ENCODE data around the gene TWF2.

Gene TWF2

DNA sequence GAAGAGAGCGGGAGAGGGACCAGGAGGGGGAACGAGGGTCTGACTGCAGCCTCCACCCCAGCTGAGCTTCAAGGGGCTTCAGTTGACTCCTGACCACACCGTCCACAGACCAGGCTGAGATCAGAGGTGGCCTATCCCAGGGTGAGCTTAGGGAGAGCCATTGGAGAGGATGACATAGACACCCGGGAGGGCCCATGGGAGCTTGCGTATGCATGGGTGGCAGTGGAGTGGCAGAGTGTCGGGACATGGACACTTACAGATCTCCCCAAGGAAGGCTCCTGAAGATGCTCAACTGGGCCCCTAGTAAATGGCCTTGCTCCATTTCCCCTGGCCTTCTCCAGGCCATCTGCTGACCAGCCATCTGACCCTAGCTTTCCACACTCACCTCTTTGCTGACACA, 53.6 kb downstream of the TWF2 start:
- Histone ChIP-seq H3F3A (ENCODE audit: insufficient read depth) (no peaks in the 10 kb centered on the region), H3K27me3 (ENCODE audit: low read length) (no peaks in the 10 kb centered on the region; the same call in 1 of the 2 replicates), H3K9me2 (replicated peaks; ENCODE audit: insufficient read depth, low read length) (no peaks in the 10 kb centered on the region), H4K20me1 (ENCODE audit: low read depth, low read length) (no peaks in the 10 kb centered on the region), H3K4me3 (ENCODE audit: insufficient read depth, low read length, poor library complexity, severe bottlenecking) (no peak overlapping the region), H3K4me2 (ENCODE audit: low read depth, low read length, poor library complexity, severe bottlenecking) (no peak overlapping the region), H3K27ac (ENCODE audit: low read depth, low read length) (no peak overlapping the region), H3K36me3 (ENCODE audit: low read length) (no peaks in the 10 kb centered on the region), H2AFZ (ENCODE audit: low read depth, low read length, severe bottlenecking) (no peak overlapping the region), H3K9me3 (ENCODE audit: insufficient read depth, low read length) (no peaks in the 10 kb centered on the region), H3K79me2 (ENCODE audit: insufficient read depth, low read length) (no peaks in the 10 kb centered on the region), H3K9ac (ENCODE audit: low read length) (no peak overlapping the region)
- no peak for TF ChIP-seq EZH2phosphoT487 (conservative IDR thresholded peaks at IDR 0.05; ENCODE audit: low read length)
- TF ChIP-seq, protein P1, sequence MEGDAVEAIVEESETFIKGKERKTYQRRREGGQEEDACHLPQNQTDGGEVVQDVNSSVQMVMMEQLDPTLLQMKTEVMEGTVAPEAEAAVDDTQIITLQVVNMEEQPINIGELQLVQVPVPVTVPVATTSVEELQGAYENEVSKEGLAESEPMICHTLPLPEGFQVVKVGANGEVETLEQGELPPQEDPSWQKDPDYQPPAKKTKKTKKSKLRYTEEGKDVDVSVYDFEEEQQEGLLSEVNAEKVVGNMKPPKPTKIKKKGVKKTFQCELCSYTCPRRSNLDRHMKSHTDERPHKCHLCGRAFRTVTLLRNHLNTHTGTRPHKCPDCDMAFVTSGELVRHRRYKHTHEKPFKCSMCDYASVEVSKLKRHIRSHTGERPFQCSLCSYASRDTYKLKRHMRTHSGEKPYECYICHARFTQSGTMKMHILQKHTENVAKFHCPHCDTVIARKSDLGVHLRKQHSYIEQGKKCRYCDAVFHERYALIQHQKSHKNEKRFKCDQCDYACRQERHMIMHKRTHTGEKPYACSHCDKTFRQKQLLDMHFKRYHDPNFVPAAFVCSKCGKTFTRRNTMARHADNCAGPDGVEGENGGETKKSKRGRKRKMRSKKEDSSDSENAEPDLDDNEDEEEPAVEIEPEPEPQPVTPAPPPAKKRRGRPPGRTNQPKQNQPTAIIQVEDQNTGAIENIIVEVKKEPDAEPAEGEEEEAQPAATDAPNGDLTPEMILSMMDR (IDR thresholded peaks at IDR 0.05; ENCODE audit: insufficient read depth, low read length, poor library complexity, severe bottlenecking): no peak

DNA sequence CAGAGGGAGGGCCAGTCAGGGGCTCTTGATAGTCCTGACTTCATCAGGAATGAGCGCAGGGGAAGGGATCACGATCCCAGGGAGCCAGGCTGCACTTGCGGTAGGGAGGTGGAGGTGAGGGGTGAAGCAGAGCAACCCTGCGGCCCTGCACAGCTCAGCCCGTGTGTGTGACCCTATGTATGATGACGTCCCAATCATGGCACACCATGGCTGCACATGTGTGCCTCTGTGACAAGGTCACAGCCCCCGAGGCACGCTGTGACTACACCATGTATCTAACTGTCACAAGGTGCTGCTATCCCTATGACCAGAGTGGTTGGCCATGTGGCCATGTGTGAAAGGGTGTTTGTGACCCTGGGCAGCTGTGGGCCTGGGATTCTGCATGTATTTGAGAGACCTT, 54.3 kb downstream of the TWF2 start:
- Histone ChIP-seq H3K9ac (ENCODE audit: low read length) (no peak overlapping the region), H4K20me1 (ENCODE audit: low read depth, low read length) (no peaks in the 10 kb centered on the region), H3F3A (ENCODE audit: insufficient read depth) (no peaks in the 10 kb centered on the region), H3K79me2 (ENCODE audit: insufficient read depth, low read length) (no peaks in the 10 kb centered on the region), H3K27me3 (ENCODE audit: low read length) (no peaks in the 10 kb centered on the region; the same call in 1 of the 2 replicates), H3K9me2 (replicated peaks; ENCODE audit: insufficient read depth, low read length) (no peaks in the 10 kb centered on the region), H3K36me3 (ENCODE audit: low read length) (no peaks in the 10 kb centered on the region), H3K9me3 (ENCODE audit: insufficient read depth, low read length) (no peaks in the 10 kb centered on the region), H2AFZ (ENCODE audit: low read depth, low read length, severe bottlenecking) (no peak overlapping the region), H3K27ac (ENCODE audit: low read depth, low read length) (no peak overlapping the region), H3K4me3 (ENCODE audit: insufficient read depth, low read length, poor library complexity, severe bottlenecking) (no peak overlapping the region), H3K4me2 (ENCODE audit: low read depth, low read length, poor library complexity, severe bottlenecking) (no peak overlapping the region)
- TF ChIP-seq EZH2phosphoT487 (conservative IDR thresholded peaks at IDR 0.05; ENCODE audit: low read length): no peak
- TF ChIP-seq, protein P1 (IDR thresholded peaks at IDR 0.05; ENCODE audit: insufficient read depth, low read length, poor library complexity, severe bottlenecking): no peak

DNA sequence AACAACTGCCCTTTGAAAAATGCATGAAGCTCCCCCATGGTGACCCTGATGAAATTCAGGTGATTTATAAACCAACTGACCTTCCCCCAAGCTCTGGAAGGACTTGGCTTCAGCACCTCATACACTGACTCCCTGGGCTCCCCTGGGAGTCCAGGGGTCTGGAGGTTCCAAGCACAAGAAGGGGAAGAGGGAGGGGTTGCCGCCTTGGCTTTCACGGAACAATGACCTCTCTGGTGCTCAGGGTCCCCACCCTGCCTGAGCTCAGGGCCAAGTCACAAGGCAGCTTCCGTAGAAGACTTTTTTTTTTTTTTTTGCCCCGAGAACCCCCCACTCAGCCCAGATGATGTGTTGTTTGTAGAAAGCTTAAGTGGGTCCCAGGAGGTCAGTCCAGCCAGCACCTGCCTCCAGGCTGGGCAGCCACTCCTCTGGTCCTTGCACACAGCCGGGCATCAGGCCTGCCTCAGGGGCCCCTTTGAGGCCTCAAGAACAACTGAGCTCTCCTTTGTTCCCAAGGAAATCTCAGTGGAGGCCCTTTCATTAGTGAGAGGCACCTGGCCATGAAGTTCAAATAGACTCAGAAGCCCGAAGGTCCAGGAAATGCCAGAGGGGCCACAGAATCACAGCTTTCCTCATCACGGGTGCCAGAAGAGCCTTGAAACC, 55.0 kb downstream of the TWF2 start:
- no peak overlapping the region for H3K27ac ChIP-seq (ENCODE audit: low read depth, low read length)
- H3K9ac ChIP-seq (ENCODE audit: low read length): no peak overlapping the region
- H3K4me2 ChIP-seq (ENCODE audit: low read depth, low read length, poor library complexity, severe bottlenecking): no peak overlapping the region
- H3K79me2 ChIP-seq (ENCODE audit: insufficient read depth, low read length): no peaks in the 10 kb centered on the region
- H2AFZ ChIP-seq (ENCODE audit: low read depth, low read length, severe bottlenecking): no peak overlapping the region
- H4K20me1 ChIP-seq (ENCODE audit: low read depth, low read length): no peaks in the 10 kb centered on the region
- TF ChIP-seq, protein P1 (IDR thresholded peaks at IDR 0.05; ENCODE audit: insufficient read depth, low read length, poor library complexity, severe bottlenecking): no peak
- TF ChIP-seq EZH2phosphoT487 (conservative IDR thresholded peaks at IDR 0.05; ENCODE audit: low read length): no peak
- no peaks in the 10 kb centered on the region for H3K9me2 ChIP-seq (replicated peaks; ENCODE audit: insufficient read depth, low read length)
- no peak overlapping the region for H3K4me3 ChIP-seq (ENCODE audit: insufficient read depth, low read length, poor library complexity, severe bottlenecking)
- no peaks in the 10 kb centered on the region for H3F3A ChIP-seq (ENCODE audit: insufficient read depth)
- H3K9me3 ChIP-seq (ENCODE audit: insufficient read depth, low read length): no peaks in the 10 kb centered on the region
- H3K36me3 ChIP-seq (ENCODE audit: low read length): no peaks in the 10 kb centered on the region
- H3K27me3 ChIP-seq (ENCODE audit: low read length): no peaks in the 10 kb centered on the region; the same call in 1 of the 2 replicates
